Endothelial cell of hepatic sinusoid (primary cell): Measurements from ENCODE around the gene TLE3.

Source experiments
- in situ Hi-C: cut with HindIII; loops from 2 replicates; pipeline ENCODE4 v1.10.0; 2017; ENCODE audit warnings: low sequenced_read_pairs

The TLE3 gene

GRCh38 chr15:70053001-70053715 is 44.6 kb downstream of the TLE3 start:
- in situ Hi-C loops: no loop called here

- in situ Hi-C loops: no loop called here
These were observed 45.6 kb downstream of the TLE3 start for GRCh38 chr15:70051948-70052633.

GRCh38 chr15:70050970-70051369 is 46.7 kb downstream of the TLE3 start:
- in situ Hi-C loops: no loop called here

- in situ Hi-C loops: no loop called here
These were observed 47.3 kb downstream of the TLE3 start for GRCh38 chr15:70050441-70050840.

- in situ Hi-C loops: no loop called here
These were observed 47.9 kb downstream of the TLE3 start for GRCh38 chr15:70049701-70050301.

- in situ Hi-C loops: no loop called here
These were observed 48.9 kb downstream of the TLE3 start for GRCh38 chr15:70048578-70049514.

GRCh38 chr15:70048198-70048565 is 49.5 kb downstream of the TLE3 start:
- in situ Hi-C loops: no loop called here

GRCh38 chr15:70047386-70048197 is 50.1 kb downstream of the TLE3 start:
- in situ Hi-C loops: no loop called here

- in situ Hi-C loops: no loop called here
These were observed 50.9 kb downstream of the TLE3 start for GRCh38 chr15:70046679-70047369.

GRCh38 chr15:70045045-70045444 is 52.7 kb downstream of the TLE3 start:
- in situ Hi-C loops: no loop called here

GRCh38 chr15:70044168-70044567 is 53.5 kb downstream of the TLE3 start:
- in situ Hi-C loops: no loop called here

- in situ Hi-C loops: no loop called here
These were observed 54.1 kb downstream of the TLE3 start for GRCh38 chr15:70043590-70043989.

- in situ Hi-C loops: no loop called here
These were observed 55.0 kb downstream of the TLE3 start for GRCh38 chr15:70042553-70043214.

GRCh38 chr15:70039917-70040316 is 57.8 kb downstream of the TLE3 start:
- in situ Hi-C loops: loop anchor here (5.0 kb wide), 1 partner anchor 63 kb away; no protein-coding TSS in a partner anchor

- in situ Hi-C loops: loop anchor here (5.0 kb wide), 1 partner anchor 62 kb away; no protein-coding TSS in a partner anchor
These were observed 58.9 kb downstream of the TLE3 start for GRCh38 chr15:70038730-70039392.

- in situ Hi-C loops: loop anchor here (5.0 kb wide), 1 partner anchor 60 kb away; no protein-coding TSS in a partner anchor
These were observed 60.5 kb downstream of the TLE3 start for GRCh38 chr15:70037292-70037640.

GRCh38 chr15:70036585-70037291 is 61.0 kb downstream of the TLE3 start:
- in situ Hi-C loops: loop anchor here (5.0 kb wide), 1 partner anchor 59 kb away; no protein-coding TSS in a partner anchor

GRCh38 chr15:70035719-70036077 is 62.0 kb downstream of the TLE3 start:
- in situ Hi-C loops: loop anchor here (5.0 kb wide), 1 partner anchor 58 kb away; no protein-coding TSS in a partner anchor
